Renal cortical epithelial cell (primary cell): Measurements from ENCODE around the gene SERHL2. TPM values are rescaled to one million over a fixed set of nuclear protein-coding genes. Genes with fewer than 3 reads are reported as not detected.
A peak's percentile ranks its signal among the peaks of the same experiment; 100 is the strongest.
"Not testable (repeated sequence)": the region's sequence is repeated elsewhere in the genome, so short reads cannot be mapped to it uniquely, and the experiment has no call there.

Source experiments
- DNase-seq: peaks from one replicate; pipeline ENCODE4 v3.0.0-alpha.2; 2011; ENCODE audit warnings: low read depth
- total RNA-seq: library from RNA; depleted of rRNA; stranded (reverse); fragments of >200 nt; gene quantifications from 2 replicates; pipeline ENCODE4 v1.2.3, GENCODE V29; 2014

SERHL2 gene
- total RNA-seq = 1.2 and 1.6 TPM in 2 replicates

DNA sequence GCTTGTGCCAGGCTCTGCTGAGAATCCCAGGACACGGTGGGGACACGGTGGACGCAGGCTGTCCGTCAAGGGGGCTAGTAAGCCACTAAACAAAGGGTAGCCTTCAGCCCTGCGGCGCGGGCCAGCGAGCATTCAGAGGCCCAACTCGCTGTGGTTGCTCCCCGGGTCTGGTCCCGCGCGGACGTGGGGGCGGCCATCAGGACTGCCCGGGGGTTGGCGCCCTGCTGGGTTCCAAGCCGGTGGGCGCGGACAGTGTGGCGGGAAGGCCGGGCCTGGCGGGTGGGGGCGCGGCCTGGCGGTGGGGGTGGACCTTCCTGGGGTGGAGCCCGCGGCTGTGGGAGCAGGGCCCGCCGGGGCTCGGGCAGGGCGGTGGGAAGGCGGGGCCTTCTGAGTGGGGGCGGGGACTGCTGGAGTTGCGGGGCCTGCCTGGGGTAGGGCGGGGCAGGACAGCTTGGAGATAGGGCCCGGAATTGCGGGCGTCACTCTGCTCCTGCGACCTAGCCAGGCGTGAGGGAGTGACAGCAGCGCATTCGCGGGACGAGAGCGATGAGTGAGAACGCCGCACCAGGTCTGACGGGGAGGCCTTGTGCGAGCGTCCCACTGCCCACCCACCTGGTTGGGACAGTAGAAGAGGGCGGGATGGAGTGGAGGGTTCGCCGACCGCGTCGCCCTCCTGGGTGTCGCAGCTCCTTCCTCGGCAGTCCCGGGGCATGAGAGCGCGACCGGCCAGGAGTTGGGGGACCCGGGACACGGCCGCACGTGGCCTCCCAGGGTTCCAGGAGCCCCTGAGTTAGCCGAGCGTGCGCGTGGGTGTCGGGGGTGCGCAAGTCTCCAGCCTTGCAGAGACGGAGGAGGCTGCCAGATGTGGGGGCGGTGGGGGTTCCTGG is at the start of gene SERHL2:
Gene SERHL2 (plus strand): TSS at position 482 of the 887 bp plus-strand sequence. CDS start 65 bp downstream, at position 547.
- peak; percentile 13 for DNase-seq

DNA sequence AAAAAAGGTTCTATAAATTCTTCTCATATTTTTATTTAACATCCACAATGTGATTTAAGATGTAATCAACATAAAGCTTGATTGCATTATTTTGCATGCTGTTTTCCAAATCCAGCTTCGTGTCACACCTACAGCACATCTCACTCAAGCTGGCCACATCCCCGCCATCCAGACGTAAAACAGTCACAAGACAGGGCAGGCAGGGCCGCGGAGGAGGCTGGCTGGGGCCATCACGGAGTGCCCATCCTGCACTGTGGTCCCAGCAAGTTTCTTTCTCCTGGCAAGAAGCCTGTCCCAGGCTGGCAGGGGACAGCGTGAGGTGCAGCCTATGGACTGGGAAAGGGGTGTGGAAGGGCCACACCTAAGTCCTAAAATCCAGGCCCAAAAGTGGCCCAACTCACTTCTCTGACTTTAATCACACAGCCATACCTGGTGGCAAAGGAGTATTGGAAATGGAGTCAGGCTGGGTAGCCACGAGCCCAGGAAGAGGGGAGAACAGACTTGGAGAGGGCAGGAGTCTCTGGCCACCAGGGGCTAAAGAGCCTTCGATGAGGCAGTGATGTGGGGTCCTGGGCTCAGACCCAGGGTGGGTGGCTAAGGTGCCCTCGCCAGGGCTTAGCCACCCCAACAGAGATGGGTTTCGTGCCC is 45.3 kb upstream of the SERHL2 start:
- not testable (repeated sequence) for DNase-seq

DNA sequence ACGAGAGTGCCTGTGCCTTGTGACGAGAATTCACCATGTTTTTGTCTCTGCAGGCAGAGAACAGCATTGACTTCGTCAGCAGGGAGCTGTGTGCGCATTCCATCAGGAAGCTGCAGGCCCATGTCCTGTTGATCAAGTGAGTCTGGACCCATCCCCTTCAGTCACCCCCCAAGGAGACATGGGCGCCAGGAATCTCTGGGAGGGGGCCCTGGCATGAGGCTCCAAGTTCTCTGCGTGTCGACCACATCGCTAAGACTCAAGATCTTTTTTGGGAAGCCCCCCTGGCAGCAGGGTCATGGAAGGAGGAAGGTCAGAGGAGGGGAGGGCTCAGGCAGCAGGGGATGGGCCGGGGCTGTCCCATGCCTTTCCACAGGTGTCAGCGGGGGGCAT is 44.8 kb upstream of the SERHL2 start:
- not testable (repeated sequence) for DNase-seq

DNA sequence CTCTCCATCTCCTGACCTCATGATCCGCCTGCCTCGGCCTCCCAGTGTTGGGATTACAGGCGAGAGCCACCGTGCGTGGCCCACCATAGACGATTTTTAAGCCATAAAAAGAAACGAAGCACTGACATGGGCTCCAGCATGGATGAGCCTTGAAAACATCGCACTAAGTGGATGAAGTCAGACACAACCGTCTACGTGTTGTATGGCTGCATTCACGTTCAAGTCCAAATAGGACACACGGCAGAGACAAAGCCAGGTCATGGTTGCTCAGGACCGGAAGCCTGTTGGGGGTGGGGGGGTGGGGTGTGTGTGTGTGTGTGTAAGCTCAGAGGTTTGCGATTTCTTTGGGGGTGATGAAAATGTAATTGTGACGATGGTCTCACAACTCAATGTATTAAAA is 44.2 kb upstream of the SERHL2 start:
- DNase-seq = no peak

- DNase-seq = no peak
Observed at GRCh38 chr22:42511401-42511891, 42.3 kb upstream of the SERHL2 start.

GRCh38 chr22:42512273-42512990 is 41.3 kb upstream of the SERHL2 start:
- DNase-seq = not testable (repeated sequence)

DNA sequence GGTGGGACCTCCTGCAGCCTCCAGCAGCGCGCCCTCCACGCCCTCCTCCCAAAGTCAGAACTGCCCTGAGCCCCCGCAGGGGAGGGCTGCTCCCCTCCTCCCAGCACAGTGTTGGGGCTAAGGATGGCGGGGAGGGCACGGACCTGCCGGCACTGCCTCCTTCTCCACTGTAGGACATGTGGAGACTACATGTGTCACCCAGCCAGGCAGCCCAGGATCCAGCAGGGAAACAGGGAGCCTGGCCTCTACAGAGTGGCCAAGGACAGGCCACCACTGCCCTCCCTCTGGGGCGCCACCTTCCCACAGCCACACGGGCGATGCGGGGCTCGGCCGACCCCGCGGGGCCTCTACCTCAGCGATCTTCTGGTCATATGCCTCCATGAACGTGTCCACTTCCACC is 39.4 kb upstream of the SERHL2 start:
- not testable (repeated sequence) for DNase-seq

DNA sequence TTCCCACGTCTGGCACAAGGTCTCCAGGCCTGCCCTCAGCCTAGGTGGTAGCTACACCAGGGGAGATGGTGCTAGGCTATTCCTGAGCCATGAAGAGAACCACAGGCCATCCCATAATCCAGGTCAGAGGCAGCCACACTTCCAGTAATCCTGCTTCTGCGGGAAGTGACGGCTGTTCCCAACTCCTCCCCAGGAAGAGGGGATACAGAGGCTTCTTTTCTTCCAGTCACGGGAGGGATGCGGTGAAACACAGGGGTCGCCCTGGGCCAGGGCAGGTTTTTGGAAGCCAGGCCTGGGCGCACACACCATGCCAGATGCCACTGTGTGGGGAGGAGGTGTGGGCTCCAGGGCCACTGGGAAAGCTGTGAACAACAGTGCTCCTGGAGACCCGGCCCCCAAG is 38.5 kb upstream of the SERHL2 start:
- not testable (repeated sequence) for DNase-seq

DNA sequence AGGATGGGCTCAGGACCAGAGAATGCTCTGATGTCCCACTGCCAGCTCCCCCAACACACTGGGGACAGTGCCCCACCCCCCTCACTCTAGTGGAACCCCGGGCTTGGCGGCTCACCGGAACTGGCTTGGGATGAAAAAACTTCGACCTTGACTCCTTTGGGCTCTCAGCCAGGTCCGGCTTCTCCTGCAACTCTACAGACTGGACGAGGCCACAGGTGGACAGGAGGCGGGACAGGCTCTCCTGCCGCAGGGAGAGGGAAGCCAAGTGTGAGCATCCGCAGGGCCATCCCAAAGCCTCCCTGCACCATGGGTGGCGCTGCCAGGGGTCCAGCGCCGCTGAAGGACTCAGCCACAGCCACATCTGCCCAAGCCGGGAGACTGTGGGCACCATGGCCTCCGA is 37.9 kb upstream of the SERHL2 start:
- no peak for DNase-seq

- DNase-seq = not testable (repeated sequence)
Observed at GRCh38 chr22:42517103-42517502, 36.7 kb upstream of the SERHL2 start.

GRCh38 chr22:42518638-42519524 is 34.9 kb upstream of the SERHL2 start:
- not testable (repeated sequence) for DNase-seq

- peak; percentile 18 for DNase-seq
Observed at GRCh38 chr22:42519525-42520401, 34.0 kb upstream of the SERHL2 start, which contains the start of gene RRP7A. TSS of gene RRP7A (minus strand) at chr22:42519796. CDS start at chr22:42519786, 10 bp downstream.

DNA sequence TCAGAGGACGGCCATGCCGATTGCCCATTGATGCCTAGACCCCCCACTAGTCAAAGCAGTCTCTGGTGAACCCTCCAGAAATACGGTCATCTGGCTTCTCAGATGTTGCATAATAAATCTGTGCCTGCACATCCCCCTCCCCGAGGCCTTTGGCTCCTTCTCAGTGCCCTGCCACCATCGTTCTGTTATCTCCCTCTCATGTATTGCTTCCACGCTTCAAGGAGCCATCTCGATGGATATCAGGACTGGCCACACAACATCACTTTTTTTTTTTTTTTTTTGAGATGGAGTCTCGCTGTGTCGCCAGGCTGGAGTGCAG is 32.6 kb upstream of the SERHL2 start:
- DNase-seq = no peak

- DNase-seq = no peak
Observed at GRCh38 chr22:42522546-42522945, 31.2 kb upstream of the SERHL2 start.

DNA sequence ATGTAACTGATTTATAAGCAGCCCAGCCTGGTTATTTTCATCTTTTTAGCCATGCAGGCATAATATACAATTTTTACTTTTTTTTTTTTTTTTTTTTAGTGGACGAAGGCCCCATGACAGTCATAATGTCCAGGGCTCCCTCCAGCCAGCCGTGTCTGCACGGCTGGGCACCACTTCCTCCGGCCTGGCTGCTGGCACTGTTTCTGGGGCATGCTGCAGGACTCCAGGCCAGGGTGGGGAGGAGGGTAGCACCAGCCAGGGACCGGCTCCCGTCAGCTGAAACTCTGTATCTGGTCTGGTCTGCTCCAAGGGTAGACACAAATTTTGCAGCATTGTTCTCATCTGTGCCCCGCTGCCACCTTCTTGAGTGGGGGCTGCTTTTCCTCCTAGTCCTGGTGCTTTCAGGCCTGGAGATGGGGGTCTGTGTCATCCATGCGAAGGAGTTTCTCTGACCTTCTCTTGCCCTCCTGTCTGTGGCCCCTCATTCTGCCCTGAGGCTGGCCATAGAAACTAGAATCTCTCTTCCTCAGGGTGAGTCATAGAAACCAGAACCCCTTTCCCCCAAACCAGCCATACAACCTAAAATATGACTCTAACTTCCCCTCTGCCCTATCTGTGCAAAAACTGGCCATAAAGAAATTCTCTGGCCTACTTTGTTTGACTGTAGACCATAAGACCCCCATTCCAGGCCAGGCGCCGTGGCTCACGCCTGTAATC is 25.0 kb upstream of the SERHL2 start:
- DNase-seq = no peak

DNA sequence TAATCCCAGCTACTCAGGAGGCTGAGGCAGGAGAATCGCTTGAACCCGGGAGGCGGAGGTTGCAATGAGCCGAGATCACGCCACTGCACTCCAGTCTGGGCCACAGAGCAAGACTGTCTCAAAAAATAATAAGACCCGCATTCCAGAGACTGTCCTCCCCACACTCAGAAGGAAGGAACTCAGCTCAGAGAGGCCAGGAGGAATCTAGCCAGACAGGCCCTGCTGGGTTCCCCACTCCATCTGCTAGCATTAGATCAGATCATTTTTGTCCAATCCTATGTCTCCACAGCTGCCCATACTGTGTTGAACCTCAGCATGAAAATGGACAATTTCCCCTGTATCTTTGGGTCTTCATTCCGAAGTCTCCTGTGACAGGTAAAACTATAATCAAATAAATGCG is 24.3 kb upstream of the SERHL2 start:
- not testable (repeated sequence) for DNase-seq

- DNase-seq = peak; percentile 59
Observed at GRCh38 chr22:42531401-42532084, 22.2 kb upstream of the SERHL2 start.

DNA sequence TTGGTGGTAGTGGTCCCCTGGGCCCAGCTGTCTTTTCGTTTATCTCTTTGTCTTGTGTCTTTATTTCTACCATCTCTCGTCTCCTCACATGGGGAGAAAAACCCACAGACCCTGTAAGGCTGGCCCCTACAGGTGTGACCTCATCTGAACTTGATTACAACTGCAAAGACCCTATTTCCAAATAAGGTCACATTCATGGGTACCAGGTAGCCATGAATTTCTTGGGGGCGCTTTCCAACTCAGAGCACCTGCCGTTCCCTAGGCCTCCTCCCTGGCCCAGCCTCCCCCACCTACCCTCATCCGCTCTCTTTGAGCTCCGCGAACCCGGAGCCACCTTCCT is 20.1 kb upstream of the SERHL2 start:
- no peak for DNase-seq
